NCI-H510A (cell line): ENCODE measurements around the gene HMGCLL1.

Experiments used
- DNase-seq: peaks from one replicate; lab custom pipeline; 2025; lab: John Stamatoyannopoulos, UW

HMGCLL1 gene

GRCh38 chr6:55443238-55444134 lies 135.5 kb downstream of the HMGCLL1 start:
- no peak for DNase-seq

- DNase-seq = no peak
These were observed 140.8 kb downstream of the HMGCLL1 start for GRCh38 chr6:55438203-55438602.

- DNase-seq = no peak
These were observed 141.9 kb downstream of the HMGCLL1 start for GRCh38 chr6:55437141-55437540.

- no peak for DNase-seq
These were observed 145.4 kb downstream of the HMGCLL1 start for GRCh38 chr6:55433446-55434130.

- DNase-seq = no peak
These were observed 155.1 kb downstream of the HMGCLL1 start for GRCh38 chr6:55423933-55424332.

- DNase-seq = no peak
These were observed 168.3 kb downstream of the HMGCLL1 start for GRCh38 chr6:55410674-55411073.

- DNase-seq = no peak
These were observed 173.3 kb downstream of the HMGCLL1 start for GRCh38 chr6:55405474-55406235.

- no peak for DNase-seq
These were observed 179.6 kb downstream of the HMGCLL1 start for GRCh38 chr6:55399351-55399750.

GRCh38 chr6:55397986-55398385 lies 181.0 kb downstream of the HMGCLL1 start:
- DNase-seq = no peak

GRCh38 chr6:55395871-55396270 lies 183.1 kb downstream of the HMGCLL1 start:
- no peak for DNase-seq

- no peak for DNase-seq
These were observed 190.8 kb downstream of the HMGCLL1 start for GRCh38 chr6:55388211-55388610.
